Vagina (tissue), 2 donors: ENCODE data around the gene KLHL40. TPM values are rescaled to one million over a fixed set of nuclear protein-coding genes. Genes with fewer than 3 reads are reported as not detected.

Source experiments
- DNase-seq, 2 donors: peaks; one replicate each; pipeline ENCODE4 v3.0.0-alpha.2; 2017; ENCODE audit errors: extremely low spot score in 2 of 2
- H3K27ac ChIP-seq: fragments of 200-600 bp; sonication (generic); one replicate; pipeline ENCODE4 v1.5.1; 2019
- H3K27me3 ChIP-seq: fragments of 200-600 bp; sonication (generic); one replicate; pipeline ENCODE4 v1.5.1; 2019
- H3K36me3 ChIP-seq, 2 donors: fragments of 200-600 bp; sonication (generic); one replicate each; pipeline ENCODE4 v1.5.1; 2017 to 2019
- H3K4me1 ChIP-seq: fragments of 200-600 bp; sonication (generic); one replicate; pipeline ENCODE4 v1.5.1; 2019
- H3K4me3 ChIP-seq, 2 donors: fragments of 200-600 bp; sonication (generic); 1 replicate in 1 of 2; 2 replicates in 1 of 2; pipeline ENCODE4 v1.5.1; 2016 to 2019
- H3K9me3 ChIP-seq: fragments of 200-600 bp; sonication (generic); one replicate; pipeline ENCODE4 v1.5.1; 2019
- POLR2A ChIP-seq, 2 donors: fragments of 450-650 bp; IDR thresholded peaks; one replicate each; pipeline ENCODE4 v1.6.1; 2017; ENCODE audit warnings: antibody characterized with exemption in 2 of 2, mild to moderate bottlenecking in 2 of 2, moderate library complexity in 2 of 2
- POLR2AphosphoS5 ChIP-seq, 2 donors: sonication (generic); formaldehyde crosslinking; IDR thresholded peaks; one replicate each; pipeline ENCODE4 v1.9.0; 2017; ENCODE audit warnings: antibody characterized with exemption in 2 of 2, mild to moderate bottlenecking in 2 of 2, low read depth in 1 of 2; ENCODE audit not compliant: insufficient read depth in 1 of 2
- intact Hi-C: fragments of 100-400 bp; cut with DNase I; formaldehyde crosslinking; loops from one replicate; pipeline ENCODE4 v1.15.1; 2023
- total RNA-seq: library from RNA; depleted of rRNA; stranded (reverse); fragments of >200 nt; gene quantifications from one replicate; pipeline ENCODE4 v1.2.3, GENCODE V29; 2016
- TF ChIP-seq, protein P1 (sequence below), 3 experiments: fragments of 450-650 bp in 2 of 3; fragments of 200-600 bp in 1 of 3; sonication (generic) in 1 of 3; IDR thresholded peaks; one replicate each; pipeline ENCODE4 v1.5.1; 2017 to 2019; ENCODE audit warnings: antibody characterized with exemption in 3 of 3, mild to moderate bottlenecking in 2 of 3, moderate library complexity in 2 of 3

KLHL40 gene
- total RNA-seq, 1 donor from 2014 or later: not detected

DNA sequence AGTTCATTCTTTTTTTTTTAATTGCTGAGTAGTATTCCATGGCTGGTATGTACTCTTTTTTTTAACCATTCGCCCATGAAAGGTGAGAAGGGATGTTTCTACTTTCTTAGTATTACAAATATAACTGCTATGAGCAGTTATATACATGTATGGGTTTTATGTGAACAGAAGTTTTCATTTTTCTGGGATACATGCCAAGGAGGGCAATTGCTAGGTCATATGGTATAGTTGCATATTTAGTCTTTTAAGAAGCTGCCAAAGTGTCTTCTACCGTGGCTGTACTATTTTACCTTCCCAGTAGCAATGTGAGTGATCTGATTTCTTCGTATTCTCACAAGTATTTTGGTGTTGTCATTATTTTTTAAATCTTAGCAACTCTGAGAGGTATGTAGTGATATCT, 11.2 kb upstream of the KLHL40 start:
- Histone ChIP-seq H3K36me3 (no peaks in the 10 kb centered on the region), H3K4me3 (no peak overlapping the region), H3K4me1 (no peaks in the 10 kb centered on the region), H3K9me3 (no peaks in the 10 kb centered on the region), H3K27ac (no peak overlapping the region), H3K27me3 (no peaks in the 10 kb centered on the region)
- no peak for DNase-seq
- intact Hi-C loops: no loop called here
- TF ChIP-seq, protein P1, sequence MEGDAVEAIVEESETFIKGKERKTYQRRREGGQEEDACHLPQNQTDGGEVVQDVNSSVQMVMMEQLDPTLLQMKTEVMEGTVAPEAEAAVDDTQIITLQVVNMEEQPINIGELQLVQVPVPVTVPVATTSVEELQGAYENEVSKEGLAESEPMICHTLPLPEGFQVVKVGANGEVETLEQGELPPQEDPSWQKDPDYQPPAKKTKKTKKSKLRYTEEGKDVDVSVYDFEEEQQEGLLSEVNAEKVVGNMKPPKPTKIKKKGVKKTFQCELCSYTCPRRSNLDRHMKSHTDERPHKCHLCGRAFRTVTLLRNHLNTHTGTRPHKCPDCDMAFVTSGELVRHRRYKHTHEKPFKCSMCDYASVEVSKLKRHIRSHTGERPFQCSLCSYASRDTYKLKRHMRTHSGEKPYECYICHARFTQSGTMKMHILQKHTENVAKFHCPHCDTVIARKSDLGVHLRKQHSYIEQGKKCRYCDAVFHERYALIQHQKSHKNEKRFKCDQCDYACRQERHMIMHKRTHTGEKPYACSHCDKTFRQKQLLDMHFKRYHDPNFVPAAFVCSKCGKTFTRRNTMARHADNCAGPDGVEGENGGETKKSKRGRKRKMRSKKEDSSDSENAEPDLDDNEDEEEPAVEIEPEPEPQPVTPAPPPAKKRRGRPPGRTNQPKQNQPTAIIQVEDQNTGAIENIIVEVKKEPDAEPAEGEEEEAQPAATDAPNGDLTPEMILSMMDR (IDR thresholded peaks at IDR 0.05): no peak
- TF ChIP-seq POLR2AphosphoS5 (IDR thresholded peaks at IDR 0.05; ENCODE audit: insufficient read depth in 1 of 2, low read depth in 1 of 2) (no peak), POLR2A (IDR thresholded peaks at IDR 0.05) (no peak)

DNA sequence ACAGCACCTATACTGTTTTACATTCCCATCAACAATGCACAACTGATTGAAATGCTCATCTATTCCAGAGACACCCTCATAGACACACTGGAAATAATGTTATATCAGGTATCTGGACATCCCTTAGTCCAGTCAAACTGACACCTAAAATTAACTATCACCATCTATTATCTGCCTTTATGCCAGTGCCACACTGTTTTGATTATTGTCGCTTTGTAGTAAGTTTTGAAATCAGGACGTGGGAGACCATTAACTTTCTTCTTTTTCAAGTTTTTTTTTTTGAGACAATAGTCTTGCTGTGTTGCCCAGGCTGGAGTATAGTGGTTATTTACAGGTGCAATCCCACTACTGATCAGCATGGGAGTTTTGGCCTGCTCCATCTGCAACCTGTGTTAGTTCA, 9.4 kb upstream of the KLHL40 start:
- intact Hi-C loops: no loop called here
- Histone ChIP-seq H3K9me3 (no peaks in the 10 kb centered on the region), H3K27me3 (no peaks in the 10 kb centered on the region), H3K4me1 (no peaks in the 10 kb centered on the region), H3K4me3 (no peak overlapping the region), H3K27ac (no peak overlapping the region), H3K36me3 (no peaks in the 10 kb centered on the region)
- TF ChIP-seq POLR2A (IDR thresholded peaks at IDR 0.05): no peak
- TF ChIP-seq POLR2AphosphoS5 (IDR thresholded peaks at IDR 0.05; ENCODE audit: insufficient read depth in 1 of 2, low read depth in 1 of 2): no peak
- TF ChIP-seq, protein P1 (IDR thresholded peaks at IDR 0.05): no peak
- no peak for DNase-seq

DNA sequence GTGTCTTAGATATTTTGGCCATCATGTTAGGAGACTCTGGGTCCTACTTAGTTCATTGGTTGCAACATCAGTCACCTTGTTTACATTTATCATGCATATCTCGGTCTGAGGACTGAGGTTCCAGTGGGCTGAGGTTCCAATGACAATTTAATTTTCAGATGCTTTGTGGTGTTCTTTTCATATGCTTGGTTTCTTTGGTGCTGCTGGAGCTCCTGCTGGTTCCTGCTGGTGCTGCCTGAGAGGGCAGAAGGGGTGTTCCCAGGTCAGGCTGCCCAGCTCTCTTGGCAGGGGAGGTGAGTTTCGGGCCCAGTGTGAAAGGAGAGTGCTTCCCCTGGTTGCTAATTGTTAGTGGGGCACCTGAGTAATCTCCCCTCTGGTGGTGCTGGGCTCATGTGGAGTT, 6.9 kb upstream of the KLHL40 start:
- Histone ChIP-seq H3K27me3 (no peaks in the 10 kb centered on the region), H3K9me3 (no peaks in the 10 kb centered on the region), H3K4me3 (no peak overlapping the region), H3K27ac (no peak overlapping the region), H3K4me1 (peaks cover 3% of the 10 kb centered on the region), H3K36me3 (no peaks in the 10 kb centered on the region)
- intact Hi-C loops: no loop called here
- TF ChIP-seq, protein P1 (IDR thresholded peaks at IDR 0.05): no peak
- TF ChIP-seq POLR2A (IDR thresholded peaks at IDR 0.05) (no peak), POLR2AphosphoS5 (IDR thresholded peaks at IDR 0.05; ENCODE audit: insufficient read depth in 1 of 2, low read depth in 1 of 2) (no peak)
- DNase-seq: no peak

DNA sequence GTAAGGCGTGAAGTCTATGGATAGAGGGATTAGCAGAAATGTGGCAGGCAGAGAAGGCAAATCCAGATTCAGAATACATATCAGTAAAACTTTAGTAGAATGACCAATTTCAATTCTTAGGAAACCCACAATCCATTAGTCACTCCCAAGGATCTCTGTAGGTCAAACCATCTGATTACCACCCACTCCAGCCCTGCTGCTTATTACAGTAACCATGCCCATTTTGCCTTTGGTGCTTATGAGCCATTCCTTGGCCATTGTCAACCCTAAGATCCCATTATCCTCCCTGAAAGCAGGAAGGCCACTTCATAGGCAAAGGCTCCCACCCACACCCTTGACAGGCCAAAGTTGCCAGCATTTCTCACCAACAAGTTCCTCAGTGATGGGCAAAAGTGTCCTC, 5.1 kb upstream of the KLHL40 start:
- Histone ChIP-seq H3K4me3 (no peak overlapping the region), H3K36me3 (no peaks in the 10 kb centered on the region), H3K4me1 (peaks cover 20% of the 10 kb centered on the region), H3K27me3 (no peaks in the 10 kb centered on the region), H3K9me3 (no peaks in the 10 kb centered on the region), H3K27ac (no peak overlapping the region)
- intact Hi-C loops: no loop called here
- TF ChIP-seq POLR2A (IDR thresholded peaks at IDR 0.05): no peak
- DNase-seq: no peak

DNA sequence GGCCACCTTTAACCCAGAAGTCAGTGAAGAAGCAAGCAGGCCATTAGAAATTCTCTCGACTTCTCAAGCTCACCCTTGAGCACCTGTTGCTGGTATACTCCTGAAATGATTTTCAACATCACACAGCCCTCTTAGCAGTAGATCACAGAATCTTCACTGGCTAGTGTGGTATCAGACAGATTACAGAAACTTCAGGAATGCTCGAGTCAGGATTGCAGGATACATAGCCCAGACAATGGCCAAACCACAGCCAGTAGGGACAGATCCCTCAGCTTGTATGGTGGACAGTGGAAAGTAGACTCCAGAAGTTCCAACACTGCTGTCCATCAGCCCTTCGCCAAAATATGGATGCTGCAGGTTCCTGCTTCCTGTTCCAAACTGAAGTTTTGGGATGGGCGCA, 4.5 kb upstream of the KLHL40 start:
- H3K4me1 ChIP-seq: peaks cover 25% of the 10 kb centered on the region
- no peak for DNase-seq
- TF ChIP-seq POLR2AphosphoS5 (IDR thresholded peaks at IDR 0.05; ENCODE audit: insufficient read depth in 1 of 2, low read depth in 1 of 2) (no peak), POLR2A (IDR thresholded peaks at IDR 0.05) (no peak)
- TF ChIP-seq, protein P1 (IDR thresholded peaks at IDR 0.05): no peak
- intact Hi-C loops: no loop called here
- no peaks in the 10 kb centered on the region for H3K27me3 ChIP-seq
- no peak overlapping the region for H3K27ac ChIP-seq
- no peaks in the 10 kb centered on the region for H3K9me3 ChIP-seq
- H3K4me3 ChIP-seq: no peak overlapping the region
- H3K36me3 ChIP-seq: no peaks in the 10 kb centered on the region
